MM.1S (cell line): ENCODE results near the gene PMEPA1.
A peak's percentile ranks its signal among the peaks of the same experiment; 100 is the strongest.

Experiments
- DNase-seq: peaks from one replicate; pipeline ENCODE4 v3.0.0-alpha.2; 2015
- H2AFZ ChIP-seq: fragments of 300-600 bp; sonication (generic); 2 replicates; pipeline ENCODE4 v1.6.0; 2016; ENCODE audit warnings: antibody characterized with exemption, low read length
- H3F3A ChIP-seq: fragments of 300-600 bp; sonication (generic); 2 replicates; pipeline ENCODE4 v1.6.1; 2016; ENCODE audit warnings: mild to moderate bottlenecking, antibody characterized with exemption, low read length, moderate library complexity, mixed read lengths; ENCODE audit not compliant: insufficient read depth
- H3K27ac ChIP-seq: fragments of 300-600 bp; sonication (generic); 2 replicates; pipeline ENCODE4 v1.5.1; 2016; ENCODE audit warnings: mild to moderate bottlenecking, low read length
- H3K27me3 ChIP-seq: fragments of 300-600 bp; sonication (generic); replicated peaks from 2 replicates; pipeline ENCODE4 v1.6.0; 2016; ENCODE audit warnings: low read length; ENCODE audit not compliant: insufficient read depth
- H3K36me3 ChIP-seq: fragments of 300-600 bp; sonication (generic); replicated peaks from 2 replicates; pipeline ENCODE4 v1.6.1; 2016; ENCODE audit warnings: mild to moderate bottlenecking, low read length, mixed read lengths; ENCODE audit not compliant: insufficient read depth
- H3K4me1 ChIP-seq: fragments of 300-600 bp; sonication (generic); 2 replicates; pipeline ENCODE4 v1.6.1; 2016; ENCODE audit warnings: low read length, mixed read lengths
- H3K4me2 ChIP-seq: fragments of 300-600 bp; sonication (generic); 2 replicates; pipeline ENCODE4 v1.6.0; 2016; ENCODE audit warnings: low read depth, low read length
- H3K4me3 ChIP-seq: fragments of 300-600 bp; sonication (generic); 2 replicates; pipeline ENCODE4 v1.5.1; 2016; ENCODE audit warnings: low read length, mixed read lengths
- H3K79me2 ChIP-seq: fragments of 300-600 bp; sonication (generic); 2 replicates; pipeline ENCODE4 v1.6.1; 2016; ENCODE audit warnings: mixed run types, low read length, mixed read lengths
- H3K9ac ChIP-seq: fragments of 300-600 bp; sonication (generic); 2 replicates; pipeline ENCODE4 v1.6.1; 2016; ENCODE audit warnings: low read length, mixed read lengths
- H3K9me2 ChIP-seq: fragments of 300-600 bp; sonication (generic); replicated peaks from 2 replicates; pipeline ENCODE4 v1.6.1; 2016; ENCODE audit warnings: mild to moderate bottlenecking, low read length, mixed read lengths; ENCODE audit not compliant: insufficient read depth
- H3K9me3 ChIP-seq: fragments of 300-600 bp; sonication (generic); replicated peaks from 2 replicates; pipeline ENCODE4 v1.6.1; 2016; ENCODE audit warnings: mild to moderate bottlenecking, low read length, mixed read lengths; ENCODE audit not compliant: insufficient read depth
- H4K20me1 ChIP-seq: fragments of 300-600 bp; sonication (generic); 2 replicates; pipeline ENCODE4 v1.6.1; 2016; ENCODE audit warnings: mild to moderate bottlenecking, low read length, moderate library complexity, mixed read lengths; ENCODE audit not compliant: insufficient read depth
- EZH2 ChIP-seq: fragments of 300-600 bp; sonication (generic); optimal IDR thresholded peaks from 2 replicates; pipeline ENCODE3; 2017; ENCODE audit warnings: low read depth, mild to moderate bottlenecking, antibody characterized with exemption, low read length, mixed read lengths
- EZH2phosphoT487 ChIP-seq: fragments of 300-600 bp; sonication (generic); IDR thresholded peaks from 2 replicates; pipeline ENCODE4 v1.6.1; 2018; ENCODE audit warnings: antibody characterized with exemption, low read length
- TF ChIP-seq, protein P1 (sequence below): fragments of 300-600 bp; sonication (generic); IDR thresholded peaks from 2 replicates; pipeline ENCODE4 v1.5.1; 2016; ENCODE audit warnings: antibody characterized with exemption, low read length, mixed read lengths

PMEPA1 gene

DNA sequence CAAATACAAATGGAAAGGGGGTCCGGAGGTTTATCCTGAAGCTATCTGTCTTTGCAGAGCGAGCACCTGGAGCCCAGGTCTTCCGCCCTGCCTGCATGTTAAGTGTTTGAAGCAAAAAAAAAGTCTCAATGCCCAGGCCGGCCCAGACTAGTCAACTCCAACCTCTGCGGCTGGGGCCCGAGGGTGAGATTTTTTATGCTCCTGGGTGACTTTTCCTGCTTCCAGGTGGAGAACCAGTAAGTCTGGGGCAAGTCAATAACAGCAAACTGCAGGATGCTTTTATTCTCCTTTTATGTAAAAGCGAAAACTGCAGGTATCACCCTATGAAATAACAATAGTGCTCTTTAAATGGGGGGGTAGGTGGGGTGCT is 87.6 kb downstream of the PMEPA1 start:
- H3K36me3 ChIP-seq, result no peaks in the 10 kb centered on the region
- H3K9me3 ChIP-seq, result no peaks in the 10 kb centered on the region
- H3K27me3 ChIP-seq, result peaks cover 18% of the 10 kb centered on the region; the same call in 1 of the 2 replicates
- H3K9ac ChIP-seq, result no peak overlapping the region
- no peaks in the 10 kb centered on the region for H4K20me1 ChIP-seq
- peaks cover 46% of the 10 kb centered on the region for H3F3A ChIP-seq
- H3K79me2 ChIP-seq, result peaks cover 12% of the 10 kb centered on the region
- peaks cover 26% of the 10 kb centered on the region for H3K4me1 ChIP-seq
- no peak overlapping the region for H3K27ac ChIP-seq
- H3K4me3 ChIP-seq, result no peak overlapping the region
- no peak for DNase-seq
- no peak for TF ChIP-seq EZH2phosphoT487
- no peak for TF ChIP-seq EZH2
- TF ChIP-seq, protein P1, sequence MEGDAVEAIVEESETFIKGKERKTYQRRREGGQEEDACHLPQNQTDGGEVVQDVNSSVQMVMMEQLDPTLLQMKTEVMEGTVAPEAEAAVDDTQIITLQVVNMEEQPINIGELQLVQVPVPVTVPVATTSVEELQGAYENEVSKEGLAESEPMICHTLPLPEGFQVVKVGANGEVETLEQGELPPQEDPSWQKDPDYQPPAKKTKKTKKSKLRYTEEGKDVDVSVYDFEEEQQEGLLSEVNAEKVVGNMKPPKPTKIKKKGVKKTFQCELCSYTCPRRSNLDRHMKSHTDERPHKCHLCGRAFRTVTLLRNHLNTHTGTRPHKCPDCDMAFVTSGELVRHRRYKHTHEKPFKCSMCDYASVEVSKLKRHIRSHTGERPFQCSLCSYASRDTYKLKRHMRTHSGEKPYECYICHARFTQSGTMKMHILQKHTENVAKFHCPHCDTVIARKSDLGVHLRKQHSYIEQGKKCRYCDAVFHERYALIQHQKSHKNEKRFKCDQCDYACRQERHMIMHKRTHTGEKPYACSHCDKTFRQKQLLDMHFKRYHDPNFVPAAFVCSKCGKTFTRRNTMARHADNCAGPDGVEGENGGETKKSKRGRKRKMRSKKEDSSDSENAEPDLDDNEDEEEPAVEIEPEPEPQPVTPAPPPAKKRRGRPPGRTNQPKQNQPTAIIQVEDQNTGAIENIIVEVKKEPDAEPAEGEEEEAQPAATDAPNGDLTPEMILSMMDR, result no peak
- no peak overlapping the region for H2AFZ ChIP-seq
- peak overlapping the region; percentile 97; the same call in 1 of the 2 replicates for H3K4me2 ChIP-seq
- H3K9me2 ChIP-seq, result no peaks in the 10 kb centered on the region

DNA sequence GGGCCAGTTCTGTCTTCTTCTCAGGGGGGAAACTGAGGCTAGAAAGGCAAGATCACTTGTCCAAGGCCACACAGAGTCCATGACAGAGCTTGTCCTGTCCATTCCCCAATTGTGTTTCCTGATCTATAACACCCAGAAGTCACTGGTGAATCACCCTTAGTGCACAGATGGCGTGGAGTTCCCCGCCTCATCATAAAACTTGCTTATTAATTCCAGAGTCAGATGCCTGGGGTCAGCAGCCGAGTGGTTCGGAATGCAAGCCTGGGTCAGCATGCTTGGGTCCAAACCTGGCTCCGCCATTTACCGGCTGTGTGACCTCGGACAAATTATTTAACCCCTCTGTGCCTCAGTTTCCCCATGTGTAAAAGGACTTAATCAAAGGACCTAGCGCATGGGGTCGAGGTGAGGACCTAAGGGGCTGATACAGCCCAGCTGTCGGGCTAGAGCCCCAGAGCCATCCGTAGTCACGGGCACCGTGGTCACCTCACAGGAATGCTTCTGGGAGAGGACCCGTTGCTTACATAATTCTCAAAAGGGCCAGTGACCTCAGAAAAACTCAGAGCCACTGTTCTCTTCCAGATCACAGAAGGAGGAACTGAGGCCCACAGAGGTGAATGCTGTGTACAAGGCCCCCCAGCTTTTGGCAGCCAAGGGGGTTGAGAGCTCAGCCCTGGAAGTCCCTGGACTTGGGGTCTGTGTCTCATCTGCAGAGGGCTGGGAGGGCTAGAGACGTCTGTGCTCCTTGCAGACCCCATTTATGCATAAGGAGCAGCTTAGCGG is 88.2 kb downstream of the PMEPA1 start:
- H3K9me3 ChIP-seq, result no peaks in the 10 kb centered on the region
- peaks cover 32% of the 10 kb centered on the region for H3K4me1 ChIP-seq
- H3F3A ChIP-seq, result peaks cover 46% of the 10 kb centered on the region
- no peak for TF ChIP-seq EZH2
- no peaks in the 10 kb centered on the region for H4K20me1 ChIP-seq
- no peak for DNase-seq
- H2AFZ ChIP-seq, result peak overlapping the region; percentile 42
- peaks cover 18% of the 10 kb centered on the region for H3K79me2 ChIP-seq
- H3K9ac ChIP-seq, result peak overlapping the region; percentile 84
- peak overlapping the region; percentile 97 for H3K4me2 ChIP-seq
- H3K9me2 ChIP-seq, result no peaks in the 10 kb centered on the region
- peak overlapping the region; percentile 34 for H3K4me3 ChIP-seq
- no peaks in the 10 kb centered on the region for H3K36me3 ChIP-seq
- peaks cover 16% of the 10 kb centered on the region; the same call in 1 of the 2 replicates for H3K27me3 ChIP-seq
- H3K27ac ChIP-seq, result peak overlapping the region; percentile 98

DNA sequence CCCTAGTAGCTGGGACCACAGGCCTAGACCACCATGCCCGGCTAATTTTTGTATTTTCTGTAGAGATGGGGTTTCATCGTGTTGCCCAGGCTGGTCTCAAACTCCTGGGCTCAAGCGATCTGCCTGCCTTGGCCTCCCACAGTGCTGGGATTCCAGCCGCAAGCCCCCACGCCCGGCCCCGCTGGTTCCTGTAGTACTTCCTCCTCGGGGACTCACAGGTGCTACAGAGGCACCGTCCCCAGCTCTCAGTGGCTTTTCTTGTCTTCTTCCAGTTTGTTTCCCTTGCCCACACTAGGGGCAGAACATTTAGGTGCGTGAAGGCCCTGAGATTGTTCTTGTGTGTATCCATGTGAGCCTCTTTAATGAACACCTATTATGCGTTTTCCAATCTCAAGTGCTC is 88.8 kb downstream of the PMEPA1 start:
- Histone ChIP-seq H3K36me3 (no peaks in the 10 kb centered on the region), H3F3A (peaks cover 46% of the 10 kb centered on the region), H3K9me3 (no peaks in the 10 kb centered on the region), H3K4me2 (peak overlapping the region; percentile 97), H3K9ac (peak overlapping the region; percentile 84), H3K27ac (peak overlapping the region; percentile 98), H2AFZ (peak overlapping the region; percentile 42), H3K4me3 (peak overlapping the region; percentile 34), H3K9me2 (no peaks in the 10 kb centered on the region), H4K20me1 (no peaks in the 10 kb centered on the region), H3K27me3 (peaks cover 11% of the 10 kb centered on the region; the same call in 1 of the 2 replicates), H3K79me2 (peaks cover 24% of the 10 kb centered on the region), H3K4me1 (peaks cover 32% of the 10 kb centered on the region)
- no peak for TF ChIP-seq EZH2
- TF ChIP-seq, protein P1, result peak; percentile 28
- peak; percentile 78 for DNase-seq
